Glomerular visceral epithelial cell (primary cell): ENCODE measurements around the gene PIGP.
"Not testable (repeated sequence)": the region's sequence is repeated elsewhere in the genome, so short reads cannot be mapped to it uniquely, and the experiment has no call there.

Experiments used
- DNase-seq: peaks from one replicate; pipeline ENCODE4 v3.0.0-alpha.2; 2016; ENCODE audit errors: extremely low spot score

Gene PIGP

DNA sequence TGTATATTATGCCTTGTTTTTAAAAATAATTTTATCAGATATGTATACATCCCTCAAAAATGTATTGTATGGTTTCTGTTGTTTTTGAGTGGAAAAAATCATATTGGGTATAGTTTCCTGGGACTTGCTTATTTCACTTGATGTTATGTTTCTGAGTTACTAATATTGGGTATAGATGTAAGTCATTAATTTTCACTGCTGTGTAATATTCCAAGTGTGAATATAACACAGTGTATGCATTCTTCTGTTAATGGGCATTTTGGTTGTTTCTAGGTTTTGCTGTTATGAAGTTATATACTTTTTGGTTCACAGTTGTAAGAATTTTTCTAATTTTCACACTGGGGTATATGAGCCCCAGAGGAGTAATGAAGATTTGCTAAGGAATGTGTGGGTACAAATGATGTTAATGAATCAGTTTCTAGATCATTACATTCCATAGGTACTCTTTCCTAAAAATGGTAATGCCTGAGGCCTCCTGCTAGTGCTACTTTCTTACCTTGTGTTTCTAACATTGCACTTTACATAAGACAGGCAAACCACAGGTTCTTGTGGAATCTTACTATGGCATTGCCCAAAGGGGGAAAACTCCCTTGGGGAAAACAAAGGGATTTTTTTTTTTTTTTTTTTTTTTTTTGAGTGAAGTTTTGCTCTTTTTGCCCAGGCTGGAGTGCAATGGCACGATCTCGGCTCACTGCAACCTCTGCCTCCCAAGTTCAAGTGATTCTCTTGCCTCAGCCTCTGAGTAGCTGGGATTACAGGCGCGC, 3.4 kb upstream of the PIGP start:
- DNase-seq = no peak

DNA sequence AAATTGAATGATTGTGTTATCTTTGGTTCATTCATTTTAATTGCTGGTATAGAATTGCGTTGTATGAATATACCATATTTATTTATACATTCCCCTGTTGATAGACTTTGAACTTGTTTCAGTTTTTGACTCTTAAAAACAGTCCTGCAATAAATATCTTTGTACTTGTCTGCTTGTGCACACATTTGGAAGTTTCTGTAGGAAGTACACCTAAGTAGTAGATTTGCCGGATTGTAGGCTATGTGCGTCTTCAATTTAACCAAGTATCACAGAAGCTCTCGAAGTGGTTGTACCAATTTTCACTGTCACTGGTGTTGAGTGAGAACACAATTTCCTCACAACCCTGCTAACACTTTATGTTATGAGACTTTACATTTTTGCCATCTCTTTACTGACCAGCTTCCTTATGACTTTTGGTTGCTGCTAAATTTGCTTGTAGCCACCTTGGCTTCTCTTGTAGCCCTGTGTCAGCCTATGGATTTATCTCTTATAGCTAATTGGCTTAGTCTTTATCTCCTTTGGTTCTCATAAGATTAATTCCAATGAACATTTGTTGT, 2.4 kb upstream of the PIGP start:
- DNase-seq = no peak

DNA sequence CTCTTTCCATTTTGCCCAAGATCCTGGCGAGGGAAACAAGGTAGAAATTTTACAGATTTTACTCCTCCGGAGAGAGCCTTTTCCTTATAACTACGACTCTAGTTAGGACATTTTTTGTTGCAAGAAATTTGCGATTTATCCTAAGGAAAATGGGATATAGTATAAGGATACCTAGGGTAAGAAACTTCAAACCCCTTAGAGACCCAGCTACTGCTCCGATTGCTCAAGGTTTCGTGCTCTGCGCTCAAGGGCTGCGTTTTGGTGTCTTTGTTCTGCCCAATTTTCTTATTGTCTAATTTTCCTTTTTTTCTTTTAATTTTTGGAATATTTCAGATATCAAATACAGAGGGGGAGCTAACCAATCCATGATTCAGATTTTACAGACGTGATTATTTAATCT, 1.7 kb upstream of the PIGP start:
- DNase-seq = no peak

DNA sequence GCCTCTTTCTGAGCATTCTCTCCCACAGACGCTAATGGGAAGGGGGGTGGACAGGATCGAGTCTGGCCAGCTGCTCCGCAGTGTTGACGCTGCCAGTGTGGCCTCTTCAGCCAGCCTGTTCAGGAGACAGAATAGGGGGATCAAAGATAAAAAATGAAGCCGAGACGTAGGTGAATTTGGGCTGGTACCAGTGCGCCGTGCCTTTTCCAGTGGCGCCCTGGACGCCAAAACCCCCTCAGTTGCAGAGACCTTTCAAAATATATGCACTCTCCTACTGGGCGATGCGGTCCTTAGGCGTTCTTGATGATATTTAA, 1.3 kb upstream of the PIGP start:
- DNase-seq = peak; percentile 20

DNA sequence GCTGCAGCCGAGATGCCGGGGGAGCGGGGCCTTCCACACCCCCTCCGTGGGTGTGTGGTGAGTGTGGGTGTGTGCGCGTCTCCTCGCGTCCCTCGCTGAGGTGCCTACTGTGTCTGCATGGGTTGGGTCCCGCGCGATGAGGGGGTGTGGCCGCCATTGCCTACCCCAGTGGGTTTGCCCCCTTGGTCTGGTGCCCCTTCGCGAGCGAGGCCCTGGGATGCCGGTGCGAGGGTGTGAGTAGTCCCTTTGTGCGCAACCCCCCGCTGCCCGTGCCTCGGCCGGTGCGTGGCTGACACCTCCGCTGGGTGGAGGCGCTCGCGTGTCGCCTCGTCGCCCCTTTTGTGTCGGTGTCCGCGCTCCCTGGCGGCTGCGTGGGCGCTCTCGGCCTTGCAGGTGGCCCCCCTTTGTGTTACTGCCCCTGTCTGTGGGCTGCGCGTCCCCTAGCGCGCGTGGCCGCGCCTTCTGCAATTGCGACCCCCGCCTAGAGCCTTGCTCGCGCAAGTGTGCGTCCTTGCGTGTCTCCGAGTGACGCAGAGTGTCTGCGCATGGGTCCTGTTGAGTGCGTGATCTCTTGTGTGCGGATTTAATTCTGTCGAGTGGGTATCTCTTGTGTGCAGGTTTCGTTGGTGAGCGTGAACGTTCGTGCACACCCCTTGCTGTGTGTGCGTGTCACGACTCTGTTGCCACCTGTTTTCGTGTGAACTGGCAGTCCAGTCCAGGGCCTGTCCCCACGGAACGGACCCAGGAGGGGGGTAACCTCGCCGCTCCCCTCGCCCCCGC, 736 bp upstream of the PIGP start:
- DNase-seq = peak; percentile 49

DNA sequence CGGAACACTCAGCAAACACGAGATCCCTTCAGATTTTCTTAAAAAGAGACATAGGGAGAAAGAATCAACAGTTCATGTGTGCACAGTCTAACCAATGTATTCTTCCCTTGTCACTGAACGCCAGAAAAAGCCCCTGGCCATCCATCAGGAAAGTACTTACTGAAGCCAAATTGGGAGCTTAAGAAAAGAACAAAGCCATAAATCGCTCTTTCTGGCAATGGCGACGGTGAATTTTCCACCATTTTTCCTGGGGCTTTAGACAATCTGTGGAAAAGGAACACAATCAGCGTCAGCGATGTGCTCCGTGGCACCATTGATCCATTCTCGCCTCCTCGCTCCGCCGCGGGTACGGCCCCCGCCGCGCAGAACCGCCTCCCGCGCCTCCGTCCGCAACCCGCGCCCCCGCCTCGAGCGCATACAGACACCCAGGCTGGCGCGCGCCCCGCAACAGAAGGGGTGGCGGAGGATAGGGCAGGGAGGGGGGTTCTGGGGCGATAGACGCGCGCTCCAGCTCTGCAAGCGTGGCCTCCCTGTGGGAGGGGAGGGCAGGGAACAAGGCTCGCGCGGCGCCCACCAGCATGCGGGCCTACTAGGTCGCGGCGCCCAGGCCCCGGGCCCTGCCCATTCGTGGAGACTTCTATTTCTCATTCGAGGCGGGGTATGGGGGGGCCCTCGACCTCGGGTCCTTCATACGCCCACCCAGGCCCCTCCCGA, 440 bp downstream of the PIGP start:
- DNase-seq = peak; percentile 76

DNA sequence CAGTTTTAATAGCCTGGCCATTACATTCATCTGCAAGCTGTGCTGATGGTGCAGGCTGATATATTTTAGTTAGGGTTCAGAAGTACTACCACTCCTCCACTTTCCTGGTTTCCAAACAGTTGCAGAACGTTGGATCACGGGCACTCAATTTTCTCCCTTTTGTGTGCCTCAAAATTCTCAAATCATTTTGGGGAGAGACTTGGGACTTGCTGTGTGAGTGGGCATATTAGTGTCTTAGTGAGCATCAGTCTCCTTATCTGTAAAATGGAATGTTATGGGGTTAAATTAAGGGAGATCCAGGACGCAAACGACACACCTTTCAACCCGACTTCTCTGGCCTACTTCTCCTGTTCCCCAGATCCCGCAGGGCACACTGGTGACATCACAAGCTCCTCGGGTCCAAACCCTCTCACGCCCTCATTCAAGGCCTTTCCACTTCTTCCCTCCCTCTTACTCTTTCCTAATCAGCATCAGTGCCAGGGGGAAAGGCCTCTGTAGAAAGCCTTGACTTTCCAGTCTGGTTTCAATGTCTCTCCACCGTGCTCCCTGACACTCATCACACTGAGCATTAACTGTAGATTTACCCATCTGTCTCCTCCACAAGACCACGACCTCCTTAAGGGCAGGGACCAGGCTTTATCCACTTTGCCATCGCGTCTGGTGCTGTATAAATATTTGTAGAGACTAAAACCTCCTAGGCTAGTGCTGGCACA, 1.2 kb downstream of the PIGP start:
- DNase-seq = peak; percentile 37

DNA sequence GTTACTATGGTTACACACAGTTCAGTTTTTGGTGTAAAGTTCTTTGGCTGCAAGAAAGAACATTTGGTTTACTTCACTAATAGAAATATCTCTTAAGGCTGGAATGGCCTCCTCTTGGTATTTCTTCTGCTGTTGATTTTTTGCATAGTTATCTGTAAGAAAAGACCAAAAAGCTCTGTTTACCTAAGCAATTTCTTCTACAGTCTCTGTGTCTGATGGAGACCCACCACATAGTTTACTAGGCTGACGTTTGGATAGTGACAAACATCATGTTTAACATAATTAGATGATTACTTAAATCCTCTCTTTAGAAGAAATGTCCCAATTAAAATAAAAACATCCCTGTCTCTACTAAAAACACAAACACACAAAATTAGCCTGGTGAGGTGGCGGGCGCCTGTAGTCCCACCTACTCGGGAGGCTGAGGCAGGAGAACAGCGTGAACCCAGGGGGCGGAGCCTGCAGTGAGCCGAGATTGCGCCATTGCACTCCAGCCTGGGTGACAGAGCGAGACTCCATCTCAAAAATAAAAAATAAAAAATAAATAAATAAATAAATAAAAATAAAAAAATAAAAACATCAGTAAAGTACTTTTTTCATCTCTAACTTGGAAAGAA, 7.2 kb downstream of the PIGP start:
- no peak for DNase-seq

DNA sequence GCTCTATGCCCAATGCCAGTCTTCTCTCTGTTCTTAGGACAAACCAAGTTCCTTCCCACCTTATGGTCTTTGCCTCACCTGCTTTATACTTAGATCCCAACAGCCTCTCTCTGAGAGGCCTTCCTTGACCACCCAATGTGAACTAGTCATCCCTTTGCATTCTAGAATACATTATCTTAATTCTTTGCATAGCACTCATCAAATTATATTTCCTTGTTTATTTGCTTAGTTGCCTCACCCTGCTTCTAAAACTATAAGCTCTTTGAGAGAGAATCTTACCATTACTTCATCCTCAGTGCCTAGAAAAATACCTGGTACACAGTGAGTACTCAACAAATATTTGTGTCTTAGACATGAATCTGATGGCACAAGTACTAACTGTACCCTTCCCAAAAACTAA, 8.0 kb downstream of the PIGP start:
- no peak for DNase-seq

DNA sequence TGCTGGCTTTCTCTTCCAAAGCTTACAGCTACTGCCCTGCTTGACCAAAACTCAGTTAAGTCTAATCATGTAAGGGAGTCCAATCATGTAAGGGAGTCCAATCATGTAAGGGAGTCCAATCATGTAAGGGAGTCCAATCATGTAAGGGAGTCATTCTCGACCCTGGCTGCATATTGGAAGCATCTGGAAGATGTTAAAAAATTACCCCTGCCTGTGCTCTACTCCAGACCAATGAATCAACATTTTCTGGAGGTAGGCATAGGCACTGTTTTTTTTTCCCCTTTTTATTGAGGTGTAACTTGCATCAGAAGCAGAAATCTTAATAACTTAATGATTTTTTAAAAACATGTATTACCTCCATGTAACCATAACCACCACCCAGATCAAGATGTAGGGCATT, 9.4 kb downstream of the PIGP start:
- no peak for DNase-seq

DNA sequence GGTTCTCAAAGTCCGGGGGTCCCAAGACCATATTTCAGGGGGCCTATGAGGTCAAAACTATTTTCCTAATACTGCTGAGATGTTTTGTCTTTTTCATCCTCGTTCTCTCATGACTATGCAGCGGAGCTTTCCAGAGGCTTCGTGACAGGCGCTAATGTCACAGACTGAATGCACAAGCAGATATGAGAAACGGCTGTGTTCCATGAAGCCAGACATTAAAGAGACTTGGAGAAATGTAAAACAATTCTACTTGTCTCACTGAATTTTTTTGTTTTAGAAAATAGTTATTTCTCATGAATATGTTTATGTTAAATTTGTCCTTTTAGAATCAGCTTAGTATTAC, 10.3 kb downstream of the PIGP start:
- DNase-seq = no peak

DNA sequence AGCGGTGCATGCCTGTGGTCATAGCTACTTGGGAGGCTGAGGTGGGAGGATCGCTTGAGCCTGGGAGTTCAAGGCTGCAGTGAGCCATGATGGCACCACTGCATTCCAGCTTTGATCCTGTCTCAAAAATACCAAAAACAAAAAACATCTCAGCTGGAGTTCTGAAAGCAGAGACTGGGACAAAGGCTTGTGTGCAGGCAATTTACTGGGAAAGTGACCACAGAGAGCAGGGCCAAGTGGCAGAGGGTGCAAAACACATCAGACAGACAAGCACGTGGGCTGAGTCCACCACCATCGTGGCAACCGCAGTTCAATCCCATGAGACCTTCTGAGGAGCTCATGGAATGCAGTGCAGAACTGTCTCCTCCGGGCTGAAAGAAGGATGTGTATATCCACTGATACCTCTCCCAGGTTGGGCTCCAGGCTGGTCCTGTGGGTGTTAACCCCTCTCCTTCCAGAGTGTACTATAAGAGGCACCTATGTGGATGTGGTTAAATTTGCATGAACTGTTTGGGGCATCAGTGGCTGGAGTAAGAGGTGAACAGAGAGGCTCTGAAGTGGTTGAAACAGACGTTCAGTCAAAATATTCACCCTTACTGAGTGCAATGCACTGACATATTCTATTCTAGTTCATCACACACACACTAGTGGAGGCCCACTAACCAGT, 10.8 kb downstream of the PIGP start:
- no peak for DNase-seq

DNA sequence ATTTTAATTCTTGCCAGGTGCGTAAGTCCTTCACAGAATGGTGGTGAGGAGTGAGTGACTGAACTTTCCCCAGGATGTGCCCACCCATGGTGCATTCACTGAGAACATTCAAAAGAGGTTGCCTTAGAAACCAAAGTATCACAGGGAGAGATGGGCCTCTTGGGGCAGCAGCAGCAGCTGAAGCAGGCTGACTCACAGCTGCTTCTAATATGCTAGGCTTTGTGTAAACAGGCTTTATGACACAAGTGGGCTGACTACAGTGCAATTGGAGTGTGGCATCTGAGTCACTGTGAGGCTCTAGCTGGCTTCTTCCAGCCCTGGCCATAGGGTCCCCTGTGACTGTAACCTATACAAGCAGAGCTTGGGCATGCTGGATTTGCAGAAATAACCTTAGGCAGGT, 12.6 kb downstream of the PIGP start:
- peak; percentile 86 for DNase-seq

DNA sequence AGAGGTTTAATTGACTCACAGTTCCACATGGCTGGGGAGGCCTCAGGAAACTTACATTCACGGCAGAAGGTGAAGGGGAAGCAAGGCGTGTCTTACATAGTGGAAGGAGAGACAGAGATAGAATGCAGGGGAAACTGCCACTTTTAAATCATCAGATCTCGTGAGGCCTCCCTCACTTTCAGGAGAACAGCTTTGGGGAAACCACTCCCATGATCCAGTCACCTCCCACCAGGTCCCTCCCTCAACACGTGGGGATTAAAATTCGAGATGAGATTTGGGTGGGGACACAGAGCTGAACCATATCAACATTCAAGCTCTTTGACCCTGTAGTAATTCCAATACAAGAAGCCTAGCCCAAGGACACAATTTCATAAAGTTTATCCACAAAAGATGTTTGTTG, 13.7 kb downstream of the PIGP start:
- no peak for DNase-seq

DNA sequence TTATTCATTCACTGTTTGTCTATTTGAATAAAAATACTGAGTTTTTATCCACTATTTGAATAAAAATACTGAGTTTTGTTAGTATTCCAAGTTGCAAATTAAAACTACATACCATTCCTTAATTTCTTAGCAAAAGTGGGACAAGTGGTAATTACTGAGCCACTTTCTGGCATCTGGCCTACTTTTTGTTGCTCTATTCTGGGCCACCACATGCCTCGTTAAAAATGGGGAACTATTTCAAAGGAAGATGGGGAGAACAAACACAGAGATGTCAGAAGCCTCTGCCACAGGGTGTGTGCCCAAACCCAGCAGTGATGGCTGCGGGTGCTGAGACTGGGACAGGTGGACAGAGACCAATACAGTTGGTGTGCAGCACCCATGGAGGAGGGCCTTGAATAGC, 14.6 kb downstream of the PIGP start:
- no peak for DNase-seq

DNA sequence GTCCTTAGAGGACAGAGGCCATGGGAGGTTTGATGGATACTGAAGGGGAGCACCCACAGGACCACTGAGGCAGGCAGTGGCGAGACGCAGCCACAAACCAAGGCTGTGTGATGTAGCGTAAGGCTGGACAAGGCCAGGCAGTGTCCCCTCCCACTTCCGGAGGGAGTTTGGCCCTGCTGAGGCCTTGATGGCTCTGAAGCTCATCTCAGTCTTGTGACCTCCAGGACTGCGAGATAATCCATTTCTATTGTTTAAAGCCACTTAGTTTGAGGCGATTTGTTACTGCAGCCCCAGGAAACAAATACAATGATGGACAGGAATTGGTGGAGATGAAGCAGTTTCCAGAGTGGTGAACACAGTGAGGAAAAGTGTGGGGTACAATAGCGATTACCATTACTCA, 15.3 kb downstream of the PIGP start:
- DNase-seq = no peak

DNA sequence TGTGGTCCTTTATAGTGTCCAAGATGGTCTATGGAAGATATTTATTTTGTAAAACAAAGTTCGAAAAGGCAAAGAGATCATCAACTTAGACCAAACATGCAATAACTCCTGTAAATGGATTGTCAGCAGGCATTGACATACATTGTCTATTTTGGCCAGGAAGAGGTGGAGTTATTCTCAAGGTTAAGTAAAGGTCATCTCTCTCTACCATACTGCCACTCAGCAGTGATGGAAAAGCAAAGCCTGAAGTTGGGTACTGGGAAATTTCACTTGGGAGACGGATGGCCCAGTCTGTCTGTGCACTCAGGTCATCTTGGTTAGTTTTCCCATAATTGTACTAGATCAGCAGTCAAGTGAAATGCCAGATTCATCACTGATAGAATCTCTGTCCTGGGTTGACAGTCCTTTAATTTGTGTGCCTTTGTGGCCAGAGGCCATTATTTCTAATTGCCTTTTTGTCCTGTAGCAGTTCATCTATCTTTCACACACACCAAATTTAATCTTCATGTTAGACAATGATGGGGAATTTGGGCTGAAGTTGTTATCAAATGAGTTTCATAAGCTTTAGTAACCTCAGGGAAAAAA, 17.5 kb downstream of the PIGP start:
- no peak for DNase-seq

DNA sequence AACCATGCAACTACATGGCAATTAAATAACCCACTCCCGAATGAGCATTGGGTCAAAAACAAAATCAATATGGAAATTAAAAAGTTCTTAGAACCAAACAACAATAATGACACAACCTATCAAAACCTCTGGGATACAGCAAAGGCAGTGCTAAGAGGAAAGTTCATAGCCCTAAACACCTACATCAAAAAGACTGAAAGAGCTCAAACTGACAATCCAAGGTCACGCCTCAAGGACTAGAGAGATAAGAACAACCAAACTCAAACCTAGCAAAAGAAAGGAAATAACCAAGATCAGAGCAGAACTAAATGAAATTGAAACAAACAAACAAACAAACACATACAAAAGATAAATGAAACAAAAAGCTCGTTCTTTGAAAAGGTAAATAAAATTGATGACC, 23.1 kb downstream of the PIGP start:
- DNase-seq = not testable (repeated sequence)

DNA sequence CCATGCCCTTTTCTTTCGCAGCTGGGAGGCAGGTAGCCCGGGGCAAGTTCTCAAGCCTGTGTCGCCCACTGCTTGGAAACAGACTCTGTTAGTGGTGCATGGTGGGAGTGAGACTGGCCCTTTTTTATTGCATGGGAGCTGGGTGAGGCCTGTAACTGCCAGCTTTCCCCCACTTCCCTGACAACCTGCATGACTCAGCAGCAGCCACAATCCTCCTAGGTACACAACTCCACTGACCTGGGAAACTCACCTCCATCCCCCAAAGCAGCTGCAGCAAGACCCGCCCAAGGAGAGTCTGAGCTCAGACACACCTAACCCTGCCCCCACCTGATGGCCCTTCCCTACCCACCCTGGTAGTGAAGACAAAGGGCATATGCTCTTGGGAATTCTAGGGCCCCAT, 25.8 kb downstream of the PIGP start:
- DNase-seq = no peak

DNA sequence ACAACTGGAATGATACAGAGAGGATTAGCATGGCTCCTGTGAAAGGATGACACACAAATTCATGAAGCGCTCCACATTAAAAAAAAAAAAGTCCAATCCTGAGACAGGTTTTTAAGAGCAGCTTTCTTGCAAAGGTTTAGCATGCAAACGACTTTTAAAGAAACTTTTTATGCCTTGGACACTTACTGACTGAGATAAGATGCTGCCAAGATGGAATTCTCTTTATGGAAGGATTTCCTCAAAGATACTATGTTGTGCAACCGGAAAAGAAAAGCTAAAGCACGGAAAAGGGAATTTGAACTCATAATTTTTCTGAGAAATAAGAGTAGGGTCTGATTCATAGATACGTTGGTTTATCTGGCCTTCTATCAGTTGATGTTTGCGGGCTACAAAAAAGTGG, 27.3 kb downstream of the PIGP start:
- DNase-seq = no peak

DNA sequence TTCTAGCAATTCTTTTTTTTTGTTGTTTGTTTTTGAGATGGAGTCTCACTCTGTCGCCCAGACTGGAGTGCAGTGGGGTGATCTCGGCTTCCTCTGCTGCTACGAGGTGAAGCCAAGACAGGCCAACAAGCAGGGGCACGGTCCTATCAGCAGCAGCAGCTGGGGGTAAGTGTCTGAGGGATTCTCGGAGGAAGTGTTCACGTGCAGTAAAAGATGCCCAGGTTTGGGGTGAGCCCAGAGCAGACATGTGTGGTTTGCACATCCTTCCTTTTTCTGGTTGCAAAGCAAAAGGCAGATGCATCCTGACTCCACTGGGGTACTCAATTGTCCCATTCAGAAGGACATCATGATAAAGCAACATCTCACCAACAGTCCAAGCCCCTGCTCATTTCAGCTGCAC, 27.7 kb downstream of the PIGP start:
- DNase-seq = no peak
